ENCODE measurements around the gene KCND2.

Gene KCND2

DNA sequence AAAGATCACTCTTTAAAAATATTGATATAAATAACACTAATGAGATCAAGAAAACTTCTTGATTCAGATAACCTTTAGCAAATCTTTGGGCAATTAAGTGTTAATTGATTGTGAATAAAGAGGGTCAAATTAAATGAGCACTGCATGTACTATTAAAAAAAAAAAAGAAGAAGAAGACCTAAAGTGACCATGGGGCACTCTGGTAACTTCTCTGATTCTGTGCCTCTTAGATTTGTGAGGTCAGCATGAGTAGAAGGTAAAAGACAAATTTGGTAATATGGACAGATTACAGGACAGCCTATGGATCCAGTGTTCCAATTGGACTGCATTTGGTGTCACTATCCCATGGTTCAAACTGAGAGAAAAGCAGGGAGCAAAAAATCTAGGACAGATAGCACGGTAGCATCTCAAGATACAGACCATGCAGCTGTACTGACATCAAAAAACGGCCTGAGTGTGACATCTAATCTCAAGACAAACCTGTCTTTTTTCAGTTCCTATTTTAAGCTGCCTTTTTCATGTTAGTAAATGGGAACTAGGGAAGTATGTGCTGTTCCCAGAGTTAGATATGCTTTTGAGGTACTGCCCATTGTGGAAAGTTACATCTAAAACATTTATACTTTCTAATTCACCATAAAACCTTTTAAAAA is 128.0 kb downstream of the KCND2 start:
- H3K4me3 ChIP-seq (ENCODE audit: low read depth, low read length, poor library complexity, severe bottlenecking) = no peak overlapping the region
- TF ChIP-seq EZH2 (IDR thresholded peaks at IDR 0.05; ENCODE audit: borderline replicate concordance, low read length) = no peak
- TF ChIP-seq, protein P1, sequence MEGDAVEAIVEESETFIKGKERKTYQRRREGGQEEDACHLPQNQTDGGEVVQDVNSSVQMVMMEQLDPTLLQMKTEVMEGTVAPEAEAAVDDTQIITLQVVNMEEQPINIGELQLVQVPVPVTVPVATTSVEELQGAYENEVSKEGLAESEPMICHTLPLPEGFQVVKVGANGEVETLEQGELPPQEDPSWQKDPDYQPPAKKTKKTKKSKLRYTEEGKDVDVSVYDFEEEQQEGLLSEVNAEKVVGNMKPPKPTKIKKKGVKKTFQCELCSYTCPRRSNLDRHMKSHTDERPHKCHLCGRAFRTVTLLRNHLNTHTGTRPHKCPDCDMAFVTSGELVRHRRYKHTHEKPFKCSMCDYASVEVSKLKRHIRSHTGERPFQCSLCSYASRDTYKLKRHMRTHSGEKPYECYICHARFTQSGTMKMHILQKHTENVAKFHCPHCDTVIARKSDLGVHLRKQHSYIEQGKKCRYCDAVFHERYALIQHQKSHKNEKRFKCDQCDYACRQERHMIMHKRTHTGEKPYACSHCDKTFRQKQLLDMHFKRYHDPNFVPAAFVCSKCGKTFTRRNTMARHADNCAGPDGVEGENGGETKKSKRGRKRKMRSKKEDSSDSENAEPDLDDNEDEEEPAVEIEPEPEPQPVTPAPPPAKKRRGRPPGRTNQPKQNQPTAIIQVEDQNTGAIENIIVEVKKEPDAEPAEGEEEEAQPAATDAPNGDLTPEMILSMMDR (IDR thresholded peaks at IDR 0.05; ENCODE audit: low read length) = no peak
- H3K36me3 ChIP-seq (ENCODE audit: insufficient read depth, low read length) = no peaks in the 10 kb centered on the region
- no peaks in the 10 kb centered on the region for H3F3A ChIP-seq (ENCODE audit: insufficient read depth, low read length)
- H3K4me1 ChIP-seq (ENCODE audit: insufficient read depth, low read length, severe bottlenecking) = no peaks in the 10 kb centered on the region
- no peak overlapping the region for H2AFZ ChIP-seq (ENCODE audit: low read length)
- no peak overlapping the region for H3K27ac ChIP-seq (ENCODE audit: low read depth, low read length, poor library complexity, severe bottlenecking)
- no peaks in the 10 kb centered on the region for H3K9me3 ChIP-seq (ENCODE audit: low read length)
- no peaks in the 10 kb centered on the region for H3K27me3 ChIP-seq (ENCODE audit: insufficient read depth, low read length)
- H4K20me1 ChIP-seq (ENCODE audit: insufficient read depth, low read length) = no peaks in the 10 kb centered on the region
- no peak overlapping the region for H3K9ac ChIP-seq (ENCODE audit: low read length)
- no peaks in the 10 kb centered on the region for H3K79me2 ChIP-seq (ENCODE audit: insufficient read depth, low read length)
- H3K9me2 ChIP-seq (ENCODE audit: low read depth, low read length) = 0 out of 2 replicates have a peak, but pooled peaks cover under 1% of the 10 kb centered on the region
- H3K4me2 ChIP-seq (ENCODE audit: low read length) = no peak overlapping the region

DNA sequence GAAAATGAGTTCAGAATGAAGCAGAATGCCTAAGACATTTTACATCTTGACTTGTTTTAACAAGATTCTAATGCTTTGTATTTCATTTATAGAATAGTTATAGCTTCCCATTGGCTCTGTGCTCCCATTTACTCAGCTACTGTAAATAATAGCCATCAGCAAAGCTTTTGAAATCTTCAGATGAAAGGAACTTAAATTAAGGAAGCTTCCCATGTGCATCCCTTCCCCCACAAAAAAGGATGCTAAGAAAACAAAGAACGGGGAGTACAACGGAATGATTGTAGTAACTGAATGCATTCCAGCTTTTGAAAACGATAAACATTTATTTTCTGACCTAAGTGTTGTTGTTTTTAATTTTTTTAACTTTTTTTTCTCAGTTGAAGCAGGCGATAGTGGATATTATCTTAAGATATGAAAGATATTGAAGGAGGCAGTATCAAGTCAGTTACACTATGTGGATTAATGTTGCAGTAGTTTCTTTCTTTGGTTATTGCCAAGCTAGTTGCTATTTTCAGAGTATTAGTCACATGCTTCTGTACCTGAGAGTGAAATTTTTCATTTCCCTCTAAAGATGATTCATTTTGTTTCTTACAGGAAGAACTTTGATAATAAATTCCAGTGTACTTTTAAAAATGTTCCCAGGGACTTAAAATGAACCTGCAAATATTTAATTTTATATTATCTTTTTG is 129.2 kb downstream of the KCND2 start:
- H3K27me3 ChIP-seq (ENCODE audit: insufficient read depth, low read length) = no peaks in the 10 kb centered on the region
- H3K36me3 ChIP-seq (ENCODE audit: insufficient read depth, low read length) = no peaks in the 10 kb centered on the region
- TF ChIP-seq EZH2 (IDR thresholded peaks at IDR 0.05; ENCODE audit: borderline replicate concordance, low read length) = no peak
- TF ChIP-seq, protein P1 (IDR thresholded peaks at IDR 0.05; ENCODE audit: low read length) = no peak
- 0 out of 2 replicates have a peak, but pooled peaks cover 3% of the 10 kb centered on the region for H3K9me2 ChIP-seq (ENCODE audit: low read depth, low read length)
- H3K79me2 ChIP-seq (ENCODE audit: insufficient read depth, low read length) = no peaks in the 10 kb centered on the region
- no peaks in the 10 kb centered on the region for H3K4me1 ChIP-seq (ENCODE audit: insufficient read depth, low read length, severe bottlenecking)
- H3K4me2 ChIP-seq (ENCODE audit: low read length) = no peak overlapping the region
- no peak overlapping the region for H3K9ac ChIP-seq (ENCODE audit: low read length)
- H3K9me3 ChIP-seq (ENCODE audit: low read length) = no peaks in the 10 kb centered on the region
- no peak overlapping the region for H2AFZ ChIP-seq (ENCODE audit: low read length)
- no peak overlapping the region for H3K4me3 ChIP-seq (ENCODE audit: low read depth, low read length, poor library complexity, severe bottlenecking)
- H4K20me1 ChIP-seq (ENCODE audit: insufficient read depth, low read length) = no peaks in the 10 kb centered on the region
- H3K27ac ChIP-seq (ENCODE audit: low read depth, low read length, poor library complexity, severe bottlenecking) = no peak overlapping the region
- no peaks in the 10 kb centered on the region for H3F3A ChIP-seq (ENCODE audit: insufficient read depth, low read length)

DNA sequence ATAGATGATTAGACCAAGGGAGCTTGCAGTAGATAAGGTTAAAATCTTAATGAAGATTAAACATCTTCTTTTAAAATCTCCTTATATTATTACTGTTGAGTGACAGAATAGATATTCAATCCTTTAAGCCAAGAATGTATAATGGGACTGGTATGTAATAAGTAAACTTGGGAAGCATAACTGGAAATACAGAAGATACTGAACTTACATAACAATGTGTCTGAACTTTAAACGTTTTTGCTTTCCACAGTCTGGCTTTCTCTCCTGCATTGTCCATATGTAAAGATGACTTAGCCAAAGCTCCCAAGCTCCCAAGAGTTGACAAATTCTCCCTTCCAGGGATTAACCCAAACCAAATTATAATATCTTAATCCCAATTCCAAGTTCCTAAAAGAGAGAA is 129.8 kb downstream of the KCND2 start:
- no peaks in the 10 kb centered on the region for H3K36me3 ChIP-seq (ENCODE audit: insufficient read depth, low read length)
- no peak overlapping the region for H3K27ac ChIP-seq (ENCODE audit: low read depth, low read length, poor library complexity, severe bottlenecking)
- 0 out of 2 replicates have a peak, but pooled peaks cover 3% of the 10 kb centered on the region for H3K9me2 ChIP-seq (ENCODE audit: low read depth, low read length)
- H3K9ac ChIP-seq (ENCODE audit: low read length) = no peak overlapping the region
- TF ChIP-seq EZH2 (IDR thresholded peaks at IDR 0.05; ENCODE audit: borderline replicate concordance, low read length) = no peak
- TF ChIP-seq, protein P1 (IDR thresholded peaks at IDR 0.05; ENCODE audit: low read length) = no peak
- H3K79me2 ChIP-seq (ENCODE audit: insufficient read depth, low read length) = no peaks in the 10 kb centered on the region
- no peak overlapping the region for H3K4me3 ChIP-seq (ENCODE audit: low read depth, low read length, poor library complexity, severe bottlenecking)
- H2AFZ ChIP-seq (ENCODE audit: low read length) = no peak overlapping the region
- no peaks in the 10 kb centered on the region for H3K4me1 ChIP-seq (ENCODE audit: insufficient read depth, low read length, severe bottlenecking)
- no peak overlapping the region for H3K4me2 ChIP-seq (ENCODE audit: low read length)
- no peaks in the 10 kb centered on the region for H4K20me1 ChIP-seq (ENCODE audit: insufficient read depth, low read length)
- H3K9me3 ChIP-seq (ENCODE audit: low read length) = no peaks in the 10 kb centered on the region
- no peaks in the 10 kb centered on the region for H3F3A ChIP-seq (ENCODE audit: insufficient read depth, low read length)
- no peaks in the 10 kb centered on the region for H3K27me3 ChIP-seq (ENCODE audit: insufficient read depth, low read length)
